ENCODE measurements around the gene ESRRG.

DNA sequence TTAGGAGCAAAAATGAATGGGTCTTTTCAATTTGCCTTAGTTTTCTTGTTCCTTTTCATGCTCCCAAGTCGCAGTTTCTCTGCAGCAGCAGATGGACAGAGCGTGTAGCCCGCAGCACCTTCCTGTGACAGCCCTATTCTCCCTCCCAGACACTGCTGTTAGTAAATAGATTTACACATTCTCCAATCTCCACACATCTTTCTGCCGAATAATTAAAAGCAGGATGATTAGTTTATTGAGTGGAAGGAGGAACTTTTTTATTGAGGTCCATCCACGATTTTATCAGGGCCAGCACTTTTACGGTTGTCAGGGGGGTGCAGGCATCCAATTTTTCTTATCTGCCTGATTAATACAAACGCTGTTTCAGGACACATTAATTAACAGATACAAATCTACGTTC lies 201.8 kb downstream of the ESRRG start:
- TF ChIP-seq, protein P1, sequence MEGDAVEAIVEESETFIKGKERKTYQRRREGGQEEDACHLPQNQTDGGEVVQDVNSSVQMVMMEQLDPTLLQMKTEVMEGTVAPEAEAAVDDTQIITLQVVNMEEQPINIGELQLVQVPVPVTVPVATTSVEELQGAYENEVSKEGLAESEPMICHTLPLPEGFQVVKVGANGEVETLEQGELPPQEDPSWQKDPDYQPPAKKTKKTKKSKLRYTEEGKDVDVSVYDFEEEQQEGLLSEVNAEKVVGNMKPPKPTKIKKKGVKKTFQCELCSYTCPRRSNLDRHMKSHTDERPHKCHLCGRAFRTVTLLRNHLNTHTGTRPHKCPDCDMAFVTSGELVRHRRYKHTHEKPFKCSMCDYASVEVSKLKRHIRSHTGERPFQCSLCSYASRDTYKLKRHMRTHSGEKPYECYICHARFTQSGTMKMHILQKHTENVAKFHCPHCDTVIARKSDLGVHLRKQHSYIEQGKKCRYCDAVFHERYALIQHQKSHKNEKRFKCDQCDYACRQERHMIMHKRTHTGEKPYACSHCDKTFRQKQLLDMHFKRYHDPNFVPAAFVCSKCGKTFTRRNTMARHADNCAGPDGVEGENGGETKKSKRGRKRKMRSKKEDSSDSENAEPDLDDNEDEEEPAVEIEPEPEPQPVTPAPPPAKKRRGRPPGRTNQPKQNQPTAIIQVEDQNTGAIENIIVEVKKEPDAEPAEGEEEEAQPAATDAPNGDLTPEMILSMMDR (IDR thresholded peaks at IDR 0.05) = no peak
- no peak for TF ChIP-seq POLR2A (IDR thresholded peaks at IDR 0.05)

Measured in thyroid gland (tissue), 4 donors.